Testis (tissue), 3 donors: ENCODE results near the gene ASAH2B. TPM values are rescaled to one million over a fixed set of nuclear protein-coding genes. Genes with fewer than 3 reads are reported as not detected.

Source experiments
- DNase-seq: peaks from one replicate; pipeline ENCODE4 v3.0.0-alpha.2; 2019
- H3K27ac ChIP-seq, 2 donors: fragments of 200-600 bp; sonication (generic); one replicate each; pipeline ENCODE4 v1.5.1; 2019
- H3K27me3 ChIP-seq: fragments of 200-600 bp; sonication (generic); one replicate; pipeline ENCODE4 v1.5.1; 2019
- H3K36me3 ChIP-seq: fragments of 200-600 bp; sonication (generic); one replicate; pipeline ENCODE4 v1.5.1; 2017; ENCODE audit warnings: low read depth; ENCODE audit errors: missing control alignments
- H3K4me1 ChIP-seq: fragments of 200-600 bp; sonication (generic); one replicate; pipeline ENCODE4 v1.5.1; 2019
- H3K4me3 ChIP-seq, 2 donors: fragments of 200-600 bp; sonication (generic); one replicate each; pipeline ENCODE4 v1.5.1; 2017 to 2019
- H3K9me3 ChIP-seq: fragments of 200-600 bp; sonication (generic); one replicate; pipeline ENCODE4 v1.5.1; 2017
- CTCF ChIP-seq, 3 experiments: fragments of 450-650 bp in 2 of 3; fragments of 200-600 bp in 1 of 3; sonication (generic) in 1 of 3; IDR thresholded peaks; one replicate each; pipeline ENCODE4 v1.5.1; 2016 to 2019; ENCODE audit warnings: antibody characterized with exemption in 3 of 3, mild to moderate bottlenecking in 2 of 3, moderate library complexity in 1 of 3
- POLR2A ChIP-seq: fragments of 450-650 bp; IDR thresholded peaks from one replicate; pipeline ENCODE4 v1.6.1; 2017; ENCODE audit warnings: antibody characterized with exemption, mild to moderate bottlenecking, moderate library complexity
- WGBS, 2 donors: methylation state at CpG; one replicate each; pipeline ENCODE4 v1.1.5; 2018; 5-methylcytosine and 5-hydroxymethylcytosine counted together
- intact Hi-C: fragments of 100-400 bp; cut with DNase I; formaldehyde crosslinking; loops from one replicate; pipeline ENCODE4 v1.15.1; 2023; ENCODE audit warnings: low total_unique reads
- polyA plus RNA-seq: library from polyadenylated mRNA; stranded (reverse); fragments of 350-450 nt; fragmentation: Illumina TruSeq; extraction: RNeasy Lipid Tissue Mini Kit (QIAGEN cat#74804); gene quantifications from one replicate; pipeline ENCODE4 v1.2.3, GENCODE V29; 2014; ENCODE audit warnings: low read depth, low replicate concordance; ENCODE audit not compliant: insufficient read depth
- total RNA-seq, 2 donors: library from RNA; depleted of rRNA; stranded (reverse); fragments of >200 nt; gene quantifications; one replicate each; pipeline ENCODE4 v1.2.3, GENCODE V29; 2016

ASAH2B gene
- total and polyA plus RNA-seq, 3 donors from 2014 or later, result 4.1 to 10.0 (median 6.6) TPM

DNA sequence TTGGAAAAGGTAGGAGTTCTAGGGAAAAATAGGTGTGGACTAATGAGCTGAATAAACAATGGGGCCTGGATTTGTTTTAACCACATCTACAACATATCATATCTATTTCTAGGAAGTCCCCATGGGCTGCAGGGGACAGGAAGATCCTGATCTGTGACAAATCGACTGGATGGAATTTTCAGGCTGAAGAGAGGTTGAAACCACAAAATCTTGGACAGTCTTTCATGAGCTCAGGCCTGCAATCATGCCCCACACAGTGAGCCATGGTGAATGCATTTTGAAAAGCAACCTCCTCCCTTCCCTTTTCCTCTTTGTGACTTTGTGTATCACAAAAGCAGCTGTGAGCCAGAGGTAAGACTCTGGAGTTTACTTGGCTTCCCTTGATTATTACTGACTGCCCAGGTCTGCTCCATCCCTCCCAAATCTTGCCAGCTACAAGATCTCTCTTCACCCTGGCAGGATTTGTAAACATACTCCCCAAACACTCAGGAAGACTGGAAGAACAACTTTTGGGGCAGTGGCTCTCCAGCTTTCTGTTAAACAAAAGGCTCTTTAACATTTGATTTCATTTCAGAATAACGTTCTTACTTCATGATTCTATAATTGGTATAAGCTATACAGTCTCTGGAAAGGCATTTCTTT lies 66.4 kb downstream of the ASAH2B start:
- H3K36me3 ChIP-seq, result no peaks in the 10 kb centered on the region
- TF ChIP-seq POLR2A (no peak), CTCF (IDR thresholded peaks at IDR 0.05) (no peak)
- no peak overlapping the region for H3K27ac ChIP-seq
- 56 to 59% methylated on average over 2 of the region's 2 CpGs for WGBS, 2 donors
- H3K9me3 ChIP-seq, result no peaks in the 10 kb centered on the region
- H3K4me3 ChIP-seq, result no peak overlapping the region
- H3K4me1 ChIP-seq, result no peaks in the 10 kb centered on the region
- intact Hi-C loops, result no loop called here
- no peak for DNase-seq
- no peaks in the 10 kb centered on the region for H3K27me3 ChIP-seq

GRCh38 chr10:50807851-50808776 lies 68.4 kb downstream of the ASAH2B start:
- Histone ChIP-seq H3K36me3 (no peaks in the 10 kb centered on the region), H3K27me3 (no peaks in the 10 kb centered on the region), H3K4me3 (no peak overlapping the region), H3K9me3 (no peaks in the 10 kb centered on the region), H3K4me1 (no peaks in the 10 kb centered on the region), H3K27ac (no peak overlapping the region)
- TF ChIP-seq POLR2A (no peak), CTCF (IDR thresholded peaks at IDR 0.05) (no peak)
- intact Hi-C loops, result no loop called here
- WGBS, 2 donors, result 27 to 44% methylated on average over 1 of the region's 1 CpG
- DNase-seq, result no peak

Other genes with a start within 250 kb of the ASAH2B start
- 10 to 100 TPM; 63.2 to 90.9 TPM for gene SGMS1, start 116.0 kb upstream of the ASAH2B start, total RNA-seq
- gene SGMS1, start 116.0 kb upstream of the ASAH2B start, polyA plus RNA-seq, result 30.6 TPM
- gene A1CF, start 145.7 kb downstream of the ASAH2B start, total RNA-seq, result not detected
- 0.12 TPM for gene A1CF, start 145.7 kb downstream of the ASAH2B start, polyA plus RNA-seq